Right atrium auricular region (tissue), 2 donors: ENCODE data around the gene XIRP1. TPM values are rescaled to one million over a fixed set of nuclear protein-coding genes. Genes with fewer than 3 reads are reported as not detected.
A peak's percentile ranks its signal among the peaks of the same experiment; 100 is the strongest.

Experiments used
- DNase-seq: peaks from one replicate; pipeline ENCODE4 v3.0.0-alpha.2; 2019; ENCODE audit warnings: low spot score
- H3K27ac ChIP-seq, 2 donors: fragments of 200-600 bp; sonication (generic); 1 replicate in 1 of 2; 2 replicates in 1 of 2; pipeline ENCODE4 v1.5.1; 2016 to 2019
- H3K27me3 ChIP-seq, 2 donors: fragments of 200-600 bp; sonication (generic); one replicate each; pipeline versions ENCODE4 v1.5.1 to v1.6.0; 2017 to 2019
- H3K36me3 ChIP-seq: fragments of 200-600 bp; sonication (generic); one replicate; pipeline ENCODE4 v1.5.1; 2016
- H3K4me1 ChIP-seq, 2 donors: fragments of 200-600 bp; sonication (generic); one replicate each; pipeline versions ENCODE4 v1.5.1 to v1.6.0; 2017 to 2019
- H3K4me3 ChIP-seq, 2 donors: fragments of 200-600 bp; sonication (generic); 1 replicate in 1 of 2; 2 replicates in 1 of 2; pipeline ENCODE4 v1.5.1; 2017 to 2019; ENCODE audit warnings: mild to moderate bottlenecking in 1 of 2, moderate library complexity in 1 of 2
- H3K9me3 ChIP-seq, 2 donors: fragments of 200-600 bp; sonication (generic); one replicate each; pipeline ENCODE4 v1.5.1; 2019
- CTCF ChIP-seq, 2 donors: fragments of 200-600 bp; sonication (generic); IDR thresholded peaks; one replicate each; pipeline ENCODE4 v1.5.1; 2019; ENCODE audit warnings: antibody characterized with exemption in 2 of 2
- total RNA-seq, 2 donors: library from RNA; depleted of rRNA; stranded (reverse); fragments of >200 nt; gene quantifications; one replicate each; pipeline ENCODE4 v1.1.0, GENCODE V29; 2016

The XIRP1 gene
- total RNA-seq, 2 donors from 2014 or later = 319 to 1,274 TPM

GRCh38 chr3:39202094-39202493, 9.7 kb upstream of the XIRP1 start:
- H3K36me3 ChIP-seq = no peaks in the 10 kb centered on the region
- DNase-seq = no peak
- peaks cover 0 to under 1% of the 10 kb centered on the region in 2 donors for H3K4me1 ChIP-seq

GRCh38 chr3:39196671-39197356, 4.4 kb upstream of the XIRP1 start:
- Histone ChIP-seq H3K36me3 (peaks cover 4% of the 10 kb centered on the region), H3K27me3 (no peaks in the 10 kb centered on the region), H3K9me3 (no peaks in the 10 kb centered on the region), H3K4me1 (peaks cover 0 to 22% of the 10 kb centered on the region in 2 donors), H3K27ac (peak overlapping the region; percentile 48 to 97), H3K4me3 (no peak overlapping the region)
- no peak for DNase-seq
- TF ChIP-seq CTCF (IDR thresholded peaks at IDR 0.05) = no peak

More at GRCh38 chr3:39202094-39202493, 9.7 kb upstream of the XIRP1 start:
- no peaks in the 10 kb centered on the region for H3K27me3 ChIP-seq
- no peak overlapping the region for H3K4me3 ChIP-seq
- H3K9me3 ChIP-seq = no peaks in the 10 kb centered on the region
- no peak for TF ChIP-seq CTCF (IDR thresholded peaks at IDR 0.05)
- H3K27ac ChIP-seq = no peak overlapping the region

- Histone ChIP-seq H3K36me3 (peaks cover 12% of the 10 kb centered on the region), H3K27me3 (no peaks in the 10 kb centered on the region), H3K27ac (peak overlapping the region; percentile 48 to 97), H3K4me1 (peaks cover 0 to 22% of the 10 kb centered on the region in 2 donors), H3K4me3 (no peak overlapping the region), H3K9me3 (no peaks in the 10 kb centered on the region)
- DNase-seq = no peak
- TF ChIP-seq CTCF (IDR thresholded peaks at IDR 0.05) = no peak
Measured at GRCh38 chr3:39196034-39196433, 3.6 kb upstream of the XIRP1 start.

GRCh38 chr3:39193391-39193790, 996 bp upstream of the XIRP1 start:
- Histone ChIP-seq H3K4me1 (peaks cover 0 to 39% of the 10 kb centered on the region in 2 donors), H3K27me3 (no peaks in the 10 kb centered on the region), H3K27ac (peak overlapping the region; percentile 89 to 97), H3K9me3 (no peaks in the 10 kb centered on the region), H3K36me3 (peaks cover 38% of the 10 kb centered on the region), H3K4me3 (no peak overlapping the region)
- TF ChIP-seq CTCF (IDR thresholded peaks at IDR 0.05) = no peak
- no peak for DNase-seq

- Histone ChIP-seq H3K4me3 (peak overlapping the region; percentile 55 to 71), H3K27ac (peak overlapping the region; percentile 89 to 97), H3K9me3 (no peaks in the 10 kb centered on the region), H3K4me1 (peaks cover 0 to 46% of the 10 kb centered on the region in 2 donors), H3K36me3 (peaks cover 54% of the 10 kb centered on the region), H3K27me3 (no peaks in the 10 kb centered on the region)
- DNase-seq = no peak
- TF ChIP-seq CTCF (IDR thresholded peaks at IDR 0.05) = no peak
Measured at GRCh38 chr3:39191773-39192172, 622 bp downstream of the XIRP1 start.

- Histone ChIP-seq H3K36me3 (peaks cover 61% of the 10 kb centered on the region), H3K9me3 (no peaks in the 10 kb centered on the region), H3K27me3 (no peaks in the 10 kb centered on the region), H3K4me1 (peaks cover 0 to 46% of the 10 kb centered on the region in 2 donors), H3K27ac (peak overlapping the region; percentile 89 to 97), H3K4me3 (peak overlapping the region; percentile 55 to 71)
- TF ChIP-seq CTCF (IDR thresholded peaks at IDR 0.05) = no peak
- DNase-seq = no peak
Measured at GRCh38 chr3:39191111-39191510, 1.3 kb downstream of the XIRP1 start.
